LNCaP clone FGC (cell line): Measurements from ENCODE around the gene TSHZ2.
A peak's percentile ranks its signal among the peaks of the same experiment; 100 is the strongest.
"Not testable (repeated sequence)": the region's sequence is repeated elsewhere in the genome, so short reads cannot be mapped to it uniquely, and the experiment has no call there.

Source experiments
- DNase-seq: peaks from one replicate; pipeline ENCODE4 v3.0.0-alpha.2; 2011; ENCODE audit warnings: low read depth
- H3K4me3 ChIP-seq: 2 replicates; pipeline ENCODE4 v1.5.1; 2011; ENCODE audit warnings: mild to moderate bottlenecking, low read depth, low read length, control low read depth
- TF ChIP-seq, protein P1 (sequence below): IDR thresholded peaks from 2 replicates; pipeline ENCODE4 v1.5.1; 2012; ENCODE audit warnings: mild to moderate bottlenecking; ENCODE audit not compliant: control insufficient read depth, insufficient read depth; ENCODE audit errors: extremely low read depth

The TSHZ2 gene

DNA sequence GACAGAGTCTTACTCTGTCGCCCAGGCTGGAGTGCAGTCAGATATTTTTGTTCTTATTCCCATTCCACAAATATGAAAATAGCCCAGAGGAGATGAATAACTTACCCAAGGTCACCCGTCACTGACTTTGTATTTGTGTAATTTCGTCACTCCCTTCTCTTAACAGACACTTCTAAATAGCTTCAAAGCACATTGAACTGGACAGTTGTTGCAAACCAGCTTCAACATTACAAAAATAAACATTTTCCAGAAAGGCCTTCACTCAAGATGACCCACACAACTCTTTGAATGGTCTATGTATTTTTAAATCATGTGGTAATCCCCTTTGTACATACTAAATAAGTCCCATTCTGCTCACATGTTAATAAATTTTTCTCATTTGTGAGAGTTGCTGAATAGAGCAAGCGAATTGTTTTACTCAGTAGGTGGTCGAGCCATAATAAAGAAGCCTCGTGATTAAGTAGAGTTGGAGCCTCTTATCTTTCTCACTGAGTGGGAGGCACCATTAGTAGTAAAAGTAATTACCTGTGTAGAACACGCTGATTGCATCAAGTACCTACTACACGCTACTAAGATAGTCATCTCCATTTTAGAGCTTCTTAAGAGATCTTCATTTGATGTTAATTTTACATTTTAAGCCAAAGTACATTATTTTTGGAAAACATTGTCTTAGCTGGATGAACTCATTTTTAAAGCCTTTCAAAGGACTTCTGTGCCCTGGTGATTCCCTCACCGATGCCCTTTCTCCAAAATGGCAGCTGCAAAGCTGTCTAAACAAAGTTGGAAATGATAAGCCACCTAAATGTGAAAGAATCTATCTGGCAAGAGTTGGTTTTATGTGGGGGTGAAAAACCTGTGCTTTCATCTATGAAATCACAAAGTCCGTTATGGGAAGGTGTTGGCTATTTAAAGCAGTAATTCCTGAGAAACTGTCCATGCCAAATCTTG lies 110.0 kb downstream of the TSHZ2 start:
- TF ChIP-seq, protein P1, sequence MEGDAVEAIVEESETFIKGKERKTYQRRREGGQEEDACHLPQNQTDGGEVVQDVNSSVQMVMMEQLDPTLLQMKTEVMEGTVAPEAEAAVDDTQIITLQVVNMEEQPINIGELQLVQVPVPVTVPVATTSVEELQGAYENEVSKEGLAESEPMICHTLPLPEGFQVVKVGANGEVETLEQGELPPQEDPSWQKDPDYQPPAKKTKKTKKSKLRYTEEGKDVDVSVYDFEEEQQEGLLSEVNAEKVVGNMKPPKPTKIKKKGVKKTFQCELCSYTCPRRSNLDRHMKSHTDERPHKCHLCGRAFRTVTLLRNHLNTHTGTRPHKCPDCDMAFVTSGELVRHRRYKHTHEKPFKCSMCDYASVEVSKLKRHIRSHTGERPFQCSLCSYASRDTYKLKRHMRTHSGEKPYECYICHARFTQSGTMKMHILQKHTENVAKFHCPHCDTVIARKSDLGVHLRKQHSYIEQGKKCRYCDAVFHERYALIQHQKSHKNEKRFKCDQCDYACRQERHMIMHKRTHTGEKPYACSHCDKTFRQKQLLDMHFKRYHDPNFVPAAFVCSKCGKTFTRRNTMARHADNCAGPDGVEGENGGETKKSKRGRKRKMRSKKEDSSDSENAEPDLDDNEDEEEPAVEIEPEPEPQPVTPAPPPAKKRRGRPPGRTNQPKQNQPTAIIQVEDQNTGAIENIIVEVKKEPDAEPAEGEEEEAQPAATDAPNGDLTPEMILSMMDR = no peak
- no peak for DNase-seq

DNA sequence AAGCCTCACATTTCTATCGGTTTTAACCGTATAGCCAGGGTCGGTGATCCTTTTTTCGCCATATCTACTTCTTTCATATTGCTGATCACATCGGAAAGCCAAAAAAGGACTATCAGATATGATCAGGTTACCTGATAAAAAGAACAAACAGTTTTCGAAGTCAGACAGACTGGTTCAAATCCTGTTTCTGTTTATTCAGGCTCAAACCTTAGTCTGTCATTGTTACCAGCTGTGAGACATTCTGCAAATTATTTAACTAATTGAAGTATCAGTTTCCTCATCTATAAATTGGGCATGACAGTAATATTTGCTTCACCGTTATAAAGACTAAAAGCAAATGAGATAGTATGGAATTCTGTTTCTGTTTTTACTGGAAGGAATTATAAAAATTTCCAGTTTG lies 111.3 kb downstream of the TSHZ2 start:
- no peak overlapping the region for H3K4me3 ChIP-seq
- TF ChIP-seq, protein P1 = no peak
- DNase-seq = peak; percentile 17

More for the DNA sequence above, 110.0 kb downstream of the TSHZ2 start:
- no peak overlapping the region for H3K4me3 ChIP-seq

DNA sequence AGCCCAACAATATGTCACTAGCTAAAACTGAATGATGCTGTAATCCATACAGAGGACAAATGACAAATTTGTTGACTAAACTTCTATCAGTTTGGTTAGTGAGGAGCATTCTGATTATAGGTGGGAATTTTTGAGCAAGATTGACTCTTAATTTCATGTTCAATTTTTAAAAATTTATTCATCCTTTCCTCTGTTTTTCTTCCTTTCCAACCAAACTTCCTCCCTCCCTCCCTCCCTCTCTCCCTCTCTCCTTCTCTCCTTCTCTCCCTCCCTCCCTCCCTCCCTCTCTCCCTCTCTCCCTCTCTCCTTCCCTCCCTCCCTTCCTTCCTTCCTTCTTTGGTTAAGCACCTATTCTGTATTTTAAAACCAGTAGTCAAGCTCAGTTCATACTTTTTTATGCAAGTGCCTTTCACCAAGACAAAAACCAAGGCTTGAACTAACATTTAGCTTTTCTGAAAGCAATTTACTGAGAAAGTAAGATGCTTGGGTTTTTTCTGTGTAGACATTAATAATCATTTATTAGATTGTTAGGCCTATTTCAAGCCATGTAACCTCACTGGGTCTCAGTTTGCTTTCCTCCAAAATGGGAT lies 112.3 kb downstream of the TSHZ2 start:
- TF ChIP-seq, protein P1 = no peak
- H3K4me3 ChIP-seq = no peak overlapping the region
- no peak for DNase-seq

DNA sequence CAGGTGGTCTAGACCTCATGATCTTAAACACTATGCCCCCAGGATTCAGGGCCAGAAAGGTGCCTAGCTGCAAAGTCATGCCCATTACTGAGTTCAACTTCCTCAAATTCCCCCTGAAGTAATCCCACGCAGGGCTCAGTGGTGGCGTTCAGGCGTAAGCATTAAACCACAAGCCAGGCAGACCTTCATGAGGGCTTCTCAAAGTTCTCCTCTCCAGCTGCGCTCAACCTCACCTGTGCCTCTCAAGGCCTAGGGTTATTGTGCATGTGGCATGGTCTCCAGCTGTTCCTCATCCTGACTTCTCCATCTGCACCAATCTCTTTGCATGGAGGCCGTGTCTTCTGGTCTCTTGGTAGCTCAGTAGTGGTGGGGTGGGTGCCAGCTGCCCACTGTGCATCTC lies 113.6 kb downstream of the TSHZ2 start:
- TF ChIP-seq, protein P1 = no peak
- no peak overlapping the region for H3K4me3 ChIP-seq
- DNase-seq = no peak

DNA sequence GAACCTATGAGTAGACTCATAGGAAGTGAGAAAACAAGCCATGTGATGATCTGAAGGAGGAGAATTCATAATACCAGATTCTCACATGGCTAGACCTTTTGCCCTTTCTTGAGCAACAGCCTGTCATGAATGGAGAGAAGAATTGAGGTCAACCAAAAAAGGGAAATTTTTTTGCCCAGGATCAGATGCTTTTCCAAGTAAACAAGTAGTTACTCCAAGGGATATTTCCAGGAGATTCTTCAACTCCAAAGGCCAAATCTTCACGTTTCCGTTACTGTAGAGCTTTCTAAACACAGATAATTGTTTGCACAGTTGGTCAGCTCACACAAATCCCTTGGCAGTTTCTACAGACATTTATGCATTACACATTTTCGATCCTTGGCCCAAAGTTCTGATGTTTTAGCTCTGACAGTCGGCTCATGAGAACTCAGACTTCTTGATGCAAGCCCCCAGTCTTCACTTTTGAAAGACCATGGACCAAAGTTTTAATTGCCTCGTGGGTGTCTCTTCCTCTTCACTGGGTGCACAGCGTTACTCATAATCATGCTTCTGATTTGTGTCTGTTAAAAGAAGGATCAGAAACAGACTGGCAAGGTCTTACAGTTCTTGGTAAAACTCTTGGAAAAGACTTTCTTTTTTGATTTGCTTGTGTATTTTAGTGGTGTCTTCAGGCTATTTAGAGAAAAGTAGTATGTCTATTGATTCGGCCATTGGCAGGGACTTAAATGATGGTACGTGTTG lies 115.0 kb downstream of the TSHZ2 start:
- DNase-seq = no peak
- no peak overlapping the region for H3K4me3 ChIP-seq
- TF ChIP-seq, protein P1 = no peak

DNA sequence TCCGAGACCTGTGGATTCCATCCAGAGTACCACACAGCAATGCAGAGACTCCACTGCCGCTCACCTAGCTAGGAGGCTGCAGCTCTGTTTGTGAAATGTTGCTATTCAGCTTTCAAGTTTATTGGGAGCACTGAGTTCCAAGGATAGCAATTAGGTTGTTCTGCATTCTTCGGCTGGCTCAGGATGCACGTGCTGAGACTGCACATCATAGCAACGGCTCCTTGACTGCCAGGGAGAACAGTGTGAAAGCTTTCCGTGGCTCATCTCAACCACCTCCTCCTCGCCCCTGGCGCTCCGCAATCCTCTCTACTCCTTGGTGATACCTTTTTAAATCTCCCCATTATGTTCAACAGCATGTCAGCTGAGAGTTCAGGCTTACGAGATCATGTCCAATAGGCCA lies 116.6 kb downstream of the TSHZ2 start:
- TF ChIP-seq, protein P1 = no peak
- H3K4me3 ChIP-seq = no peak overlapping the region
- DNase-seq = no peak

DNA sequence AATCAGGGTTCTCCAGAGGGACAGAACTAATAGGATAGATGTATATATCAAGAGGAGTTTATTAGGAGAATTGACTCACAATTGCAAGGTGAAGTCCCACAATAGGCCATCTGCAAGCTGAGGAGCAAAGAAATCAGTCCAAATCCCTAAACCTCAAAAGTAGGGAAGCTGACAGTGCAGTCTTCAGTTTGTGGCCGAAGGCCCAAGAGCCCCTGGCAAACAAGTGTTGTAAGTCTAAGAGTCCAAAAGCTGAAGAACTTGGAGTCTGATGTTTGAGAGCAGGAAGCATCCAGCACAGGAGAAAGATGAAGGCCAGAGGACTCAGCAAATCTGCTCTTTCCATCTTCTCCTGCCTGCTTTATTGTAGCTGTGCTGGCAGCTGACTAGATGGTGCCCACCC lies 117.7 kb downstream of the TSHZ2 start:
- not testable (repeated sequence) for DNase-seq, H3K4me3 ChIP-seq
